ACC112 (cell line): ENCODE measurements around the gene SOX10.
"Not testable (repeated sequence)": the region's sequence is repeated elsewhere in the genome, so short reads cannot be mapped to it uniquely, and the experiment has no call there.

Experiments
- H2AFZ ChIP-seq: fragments of 200-600 bp; sonication (generic); one replicate; pipeline ENCODE4 v1.6.0; 2017; ENCODE audit warnings: antibody characterized with exemption, low read length; ENCODE audit not compliant: unreplicated experiment
- H3K27ac ChIP-seq: fragments of 200-600 bp; sonication (generic); 2 replicates; pipeline ENCODE4 v1.5.1; 2014; ENCODE audit warnings: low read depth, mild to moderate bottlenecking, antibody characterized with exemption, low read length, moderate library complexity
- H3K27me3 ChIP-seq: fragments of 200-600 bp; sonication (generic); 2 replicates; pipeline ENCODE4 v1.6.1; 2014; ENCODE audit warnings: mild to moderate bottlenecking, antibody characterized with exemption, low read length, moderate library complexity, mixed read lengths; ENCODE audit not compliant: insufficient read depth
- H3K36me3 ChIP-seq: fragments of 200-600 bp; sonication (generic); 2 replicates; pipeline ENCODE4 v1.6.1; 2016; ENCODE audit warnings: mild to moderate bottlenecking, antibody characterized with exemption, low read length, moderate library complexity, mixed read lengths; ENCODE audit not compliant: insufficient read depth
- H3K4me1 ChIP-seq: fragments of 200-600 bp; sonication (generic); one replicate; pipeline ENCODE4 v1.6.1; 2016; ENCODE audit warnings: low read length, mixed read lengths; ENCODE audit not compliant: insufficient read depth, unreplicated experiment, control insufficient read depth
- H3K4me3 ChIP-seq: fragments of 200-600 bp; sonication (generic); 2 replicates; pipeline ENCODE4 v1.5.1; 2014; ENCODE audit warnings: mild to moderate bottlenecking, low read depth, low read length
- H3K79me2 ChIP-seq: fragments of 200-600 bp; sonication (generic); one replicate; pipeline ENCODE4 v1.6.0; 2016; ENCODE audit warnings: low read length; ENCODE audit not compliant: control insufficient read depth, unreplicated experiment, insufficient read depth

Gene SOX10

GRCh38 chr22:37955825-37956397, 28.4 kb downstream of the SOX10 start:
- not testable (repeated sequence) for H2AFZ ChIP-seq, H3K27me3 ChIP-seq, H3K4me3 ChIP-seq, H3K27ac ChIP-seq, H3K4me1 ChIP-seq
- H3K79me2 ChIP-seq, result peaks cover 17% of the 10 kb centered on the region
- H3K36me3 ChIP-seq, result peaks cover 11% of the 10 kb centered on the region; the same call in 1 of the 2 replicates

DNA sequence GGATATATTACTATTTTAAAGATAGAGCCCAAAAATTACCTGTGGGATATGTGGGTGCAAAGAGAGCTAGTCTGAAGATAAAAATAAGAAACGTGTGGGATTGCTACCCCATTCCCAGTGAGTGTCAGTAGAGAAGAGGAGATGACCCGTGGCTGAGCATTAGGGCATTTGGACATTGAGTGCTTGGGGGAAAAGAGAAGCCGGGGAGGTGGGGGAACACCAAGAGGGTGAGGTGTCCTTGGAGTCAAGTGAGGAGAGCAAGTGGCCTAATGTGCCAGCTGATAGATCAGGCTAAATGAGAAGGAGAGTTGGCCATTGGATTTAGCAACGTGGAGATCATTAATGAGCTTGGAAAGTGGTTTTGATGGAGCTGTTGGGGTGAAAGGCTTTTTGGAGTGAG, 29.7 kb downstream of the SOX10 start:
- peaks cover 11% of the 10 kb centered on the region; the same call in 1 of the 2 replicates for H3K36me3 ChIP-seq
- H3K4me1 ChIP-seq, result peaks cover 5% of the 10 kb centered on the region
- H3K27me3 ChIP-seq, result no peaks in the 10 kb centered on the region
- no peak overlapping the region for H3K27ac ChIP-seq
- H3K79me2 ChIP-seq, result peaks cover 17% of the 10 kb centered on the region
- peak overlapping the region; percentile 85 for H3K4me3 ChIP-seq
- H2AFZ ChIP-seq, result no peak overlapping the region

- Histone ChIP-seq H3K27ac (0 out of 2 replicates have a peak within 1 kb of the TSS, but pooled peaks have one; percentile 10), H3K4me1 (peaks cover 5% of the 10 kb centered on the region), H3K4me3 (peak within 1 kb of the TSS; percentile 85), H2AFZ (peak within 1 kb of the TSS; percentile 64), H3K36me3 (peaks cover 2% of the 10 kb centered on the region; the same call in 1 of the 2 replicates), H3K27me3 (no peaks in the 10 kb centered on the region), H3K79me2 (peaks cover 17% of the 10 kb centered on the region)
Observed at GRCh38 chr22:37953437-37954179, 30.7 kb downstream of the SOX10 start, which contains the start of the genes C22orf23 and POLR2F. Gene C22orf23, minus strand, starts transcription at chr22:37953601. Its CDS starts 452 bp downstream, at chr22:37953149. Gene POLR2F, plus strand, starts transcription at chr22:37953699. Its CDS starts 89 bp downstream, at chr22:37953788.

- H3K4me1 ChIP-seq, result peaks cover 5% of the 10 kb centered on the region
- H3K79me2 ChIP-seq, result peaks cover 17% of the 10 kb centered on the region
- peak overlapping the region; percentile 85 for H3K4me3 ChIP-seq
- no peaks in the 10 kb centered on the region for H3K27me3 ChIP-seq
- no peaks in the 10 kb centered on the region for H3K36me3 ChIP-seq
- H2AFZ ChIP-seq, result peak overlapping the region; percentile 64
- 0 out of 2 replicates have a peak overlapping the region, but pooled peaks have one; percentile 10 for H3K27ac ChIP-seq
Observed at GRCh38 chr22:37953062-37953436, 31.3 kb downstream of the SOX10 start.

DNA sequence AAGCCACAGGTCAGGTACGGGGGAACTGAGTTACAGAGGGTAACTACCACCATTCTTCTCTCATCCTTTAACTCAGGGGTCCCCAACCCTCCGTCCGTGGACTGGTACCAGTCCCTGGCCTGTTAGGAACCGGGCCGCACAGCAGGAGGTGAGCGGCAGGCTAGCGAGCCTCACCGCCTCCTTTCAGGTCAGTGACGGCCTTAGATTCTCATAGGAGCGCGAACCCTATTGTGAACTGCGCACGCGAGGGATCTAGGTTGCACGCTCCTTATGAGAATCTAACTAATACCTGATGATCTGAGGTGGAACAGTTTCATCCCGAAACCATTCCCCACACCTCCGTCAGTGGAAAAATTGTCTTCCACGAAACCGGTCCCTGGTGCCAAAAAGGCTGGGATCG, 31.7 kb downstream of the SOX10 start:
- H3K4me1 ChIP-seq, H3K27ac ChIP-seq, H3K36me3 ChIP-seq, H3K27me3 ChIP-seq: not testable (repeated sequence)
- Histone ChIP-seq H3K4me3 (peak overlapping the region; percentile 85), H3K79me2 (peaks cover 17% of the 10 kb centered on the region), H2AFZ (peak overlapping the region; percentile 64)

- H3K79me2 ChIP-seq, result peaks cover 14% of the 10 kb centered on the region
- H3K27ac ChIP-seq, result no peak overlapping the region
- H3K27me3 ChIP-seq, result no peaks in the 10 kb centered on the region
- no peak overlapping the region for H3K4me3 ChIP-seq
- no peaks in the 10 kb centered on the region for H3K36me3 ChIP-seq
- H3K4me1 ChIP-seq, result peaks cover 5% of the 10 kb centered on the region
- H2AFZ ChIP-seq, result no peak overlapping the region
Observed at GRCh38 chr22:37951305-37951704, 33.0 kb downstream of the SOX10 start.

GRCh38 chr22:37947142-37947795, 37.1 kb downstream of the SOX10 start:
- H2AFZ ChIP-seq, H3K79me2 ChIP-seq, H3K27ac ChIP-seq, H3K4me1 ChIP-seq, H3K27me3 ChIP-seq, H3K4me3 ChIP-seq, H3K36me3 ChIP-seq: not testable (repeated sequence)

- not testable (repeated sequence) for H3K27me3 ChIP-seq, H3K27ac ChIP-seq, H3K79me2 ChIP-seq, H3K4me3 ChIP-seq, H2AFZ ChIP-seq, H3K36me3 ChIP-seq
- H3K4me1 ChIP-seq, result peaks cover 15% of the 10 kb centered on the region
Observed at GRCh38 chr22:37944423-37944822, 39.9 kb downstream of the SOX10 start.

- H3K4me3 ChIP-seq, result no peak overlapping the region
- H3K4me1 ChIP-seq, result peaks cover 15% of the 10 kb centered on the region
- H3K36me3 ChIP-seq, result no peaks in the 10 kb centered on the region
- H3K27me3 ChIP-seq, result no peaks in the 10 kb centered on the region
- H3K27ac ChIP-seq, result no peak overlapping the region
- no peaks in the 10 kb centered on the region for H3K79me2 ChIP-seq
- H2AFZ ChIP-seq, result no peak overlapping the region
Observed at GRCh38 chr22:37943825-37944198, 40.5 kb downstream of the SOX10 start.

DNA sequence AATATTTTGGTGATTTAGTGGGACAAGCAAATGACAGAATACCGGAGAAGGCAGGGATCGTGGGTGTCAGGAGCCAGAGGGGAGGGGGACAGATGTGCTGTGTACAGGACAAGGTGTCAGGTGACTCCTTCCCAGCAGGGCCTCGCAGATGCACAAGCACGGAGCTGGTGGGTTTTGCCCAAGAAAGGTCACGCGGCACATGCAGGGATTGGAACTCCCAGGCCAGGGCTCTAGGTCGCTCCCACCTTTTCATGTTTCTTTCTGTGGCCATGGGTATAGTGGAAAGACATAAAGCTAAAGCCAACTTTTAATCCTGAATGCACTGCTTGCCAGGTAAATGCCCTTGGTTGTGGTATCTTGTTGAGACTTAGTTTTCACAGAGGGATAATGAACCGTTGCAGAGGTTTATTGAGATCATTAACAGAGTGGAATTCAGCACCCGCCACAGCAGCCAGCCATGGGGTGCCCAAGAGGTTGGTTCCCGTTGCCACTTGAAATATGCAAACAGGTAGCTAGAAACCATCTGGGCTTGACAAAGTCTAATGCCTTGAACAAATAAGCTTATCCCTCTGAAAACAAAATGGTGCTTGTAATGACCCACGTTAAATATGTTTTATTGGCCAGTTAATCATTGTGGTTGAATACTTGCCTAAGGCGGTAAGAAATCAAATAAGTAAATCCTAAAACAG, 41.1 kb downstream of the SOX10 start:
- H2AFZ ChIP-seq, result no peak overlapping the region

More for the DNA sequence above, 41.1 kb downstream of the SOX10 start:
- no peaks in the 10 kb centered on the region for H3K36me3 ChIP-seq
- no peak overlapping the region for H3K27ac ChIP-seq
- H3K79me2 ChIP-seq, result no peaks in the 10 kb centered on the region
- no peaks in the 10 kb centered on the region for H3K27me3 ChIP-seq
- no peak overlapping the region for H3K4me3 ChIP-seq
- peaks cover 15% of the 10 kb centered on the region for H3K4me1 ChIP-seq
